Transverse colon (tissue), 4 donors: ENCODE results near the gene ZNF366. TPM values are rescaled to one million over a fixed set of nuclear protein-coding genes. Genes with fewer than 3 reads are reported as not detected.

Experiments used
- DNase-seq: peaks from one replicate; pipeline ENCODE4 v3.0.0-alpha.2; 2019
- H3K27ac ChIP-seq, 4 donors: fragments of 200-600 bp; sonication (generic); 2 replicates each; pipeline ENCODE4 v1.5.1; 2016 to 2018; ENCODE audit warnings: inconsistent platforms in 4 of 4
- H3K27me3 ChIP-seq: fragments of 200-600 bp; sonication (generic); 2 replicates; pipeline ENCODE4 v1.5.1; 2017; ENCODE audit warnings: inconsistent platforms
- H3K36me3 ChIP-seq, 4 donors: fragments of 200-600 bp; sonication (generic); 2 replicates each; pipeline ENCODE4 v1.5.1; 2017 to 2019; ENCODE audit warnings: inconsistent platforms in 4 of 4
- H3K4me1 ChIP-seq, 4 donors: fragments of 200-600 bp; sonication (generic); 2 replicates each; pipeline ENCODE4 v1.5.1; 2017 to 2020; ENCODE audit warnings: inconsistent platforms in 4 of 4
- H3K4me3 ChIP-seq, 4 donors: fragments of 200-600 bp; sonication (generic); 1 replicate in 1 of 4; 2 replicates in 3 of 4; pipeline versions ENCODE4 v1.5.1 to v1.6.1; 2017 to 2019; ENCODE audit warnings: inconsistent platforms in 4 of 4
- H3K9me3 ChIP-seq, 2 donors: fragments of 200-600 bp; sonication (generic); 2 replicates each; pipeline ENCODE4 v1.5.1; 2017 to 2019; ENCODE audit warnings: inconsistent platforms in 2 of 2
- CTCF ChIP-seq, 5 experiments: fragments of 200-600 bp in 3 of 5; fragments of 450-650 bp in 2 of 5; sonication (generic) in 3 of 5; IDR thresholded peaks; 1 replicate in 2 of 5; 2 replicates in 3 of 5; pipeline ENCODE4 v1.5.1; 2016 to 2017; ENCODE audit warnings: antibody characterized with exemption in 5 of 5, inconsistent platforms in 3 of 5, mild to moderate bottlenecking in 2 of 5, moderate library complexity in 1 of 5
- EP300 ChIP-seq: sonication (generic); formaldehyde crosslinking; IDR thresholded peaks from one replicate; pipeline ENCODE4 v1.6.1; 2017; ENCODE audit warnings: antibody characterized with exemption, low read depth
- POLR2A ChIP-seq: fragments of 450-650 bp; IDR thresholded peaks from one replicate; pipeline ENCODE4 v1.6.1; 2016; ENCODE audit warnings: antibody characterized with exemption, mild to moderate bottlenecking, moderate library complexity
- POLR2AphosphoS5 ChIP-seq, 3 donors: sonication (generic); formaldehyde crosslinking; IDR thresholded peaks; one replicate each; pipeline ENCODE4 v1.6.1; 2016; ENCODE audit warnings: antibody characterized with exemption in 3 of 3
- WGBS, 2 donors: methylation state at CpG; one replicate each; pipeline ENCODE4 v1.1.5; 2018; ENCODE audit warnings: low coverage in 1 of 2; 5-methylcytosine and 5-hydroxymethylcytosine counted together
- in situ Hi-C, 4 donors: fragments of 200-750 bp; cut with MboI; loops; one replicate each; pipeline versions ENCODE4 v1.15.0 to v1.15.1; 2017; ENCODE audit warnings: low sequenced_read_pairs in 3 of 4, low pct_ligation_motif_present in 1 of 4, low pct_unique_long_range_greater_than_20kb in 1 of 4
- intact Hi-C: fragments of 100-400 bp; cut with DNase I; formaldehyde crosslinking; loops from one replicate; pipeline ENCODE4 v1.15.1; 2023; ENCODE audit warnings: low total_unique reads
- total RNA-seq, 4 donors: library from RNA; depleted of rRNA; stranded (reverse); fragments of >200 nt; gene quantifications; one replicate each; pipeline ENCODE4 v1.1.0, GENCODE V29; 2016

Gene ZNF366
- total RNA-seq, 4 donors from 2014 or later: 0.40 to 1.4 (median 0.72) TPM

GRCh38 chr5:72436796-72437471 is 70.3 kb downstream of the ZNF366 start:
- H3K27me3 ChIP-seq: no peaks in the 10 kb centered on the region
- H3K27ac ChIP-seq: no peak overlapping the region
- no peaks in the 10 kb centered on the region for H3K36me3 ChIP-seq
- intact Hi-C loops (no loop called here), in situ Hi-C loops (no loop called here)
- no peak for TF ChIP-seq CTCF (IDR thresholded peaks at IDR 0.05)
- no peak for TF ChIP-seq POLR2AphosphoS5 (IDR thresholded peaks at IDR 0.05)
- no peak for TF ChIP-seq POLR2A
- no peak for TF ChIP-seq EP300
- no peak for DNase-seq
- WGBS, 2 donors: 91% methylated on average over 3 of the region's 3 CpGs; no CpG with 5 or more reads in 1 of the 2 donors
- H3K4me3 ChIP-seq: no peak overlapping the region
- peaks cover 0 to 9% (median 3%) of the 10 kb centered on the region in 4 donors for H3K4me1 ChIP-seq
- no peaks in the 10 kb centered on the region for H3K9me3 ChIP-seq

GRCh38 chr5:72434781-72435437 is 72.3 kb downstream of the ZNF366 start:
- Histone ChIP-seq H3K9me3 (no peaks in the 10 kb centered on the region), H3K27ac (peak overlapping the region; percentile 15 to 56 (median 46)), H3K27me3 (no peaks in the 10 kb centered on the region), H3K4me3 (no peak overlapping the region), H3K36me3 (no peaks in the 10 kb centered on the region), H3K4me1 (peaks cover 0 to 9% (median 2%) of the 10 kb centered on the region in 4 donors)
- DNase-seq: no peak
- in situ Hi-C loops: no loop called here
- TF ChIP-seq POLR2AphosphoS5 (IDR thresholded peaks at IDR 0.05): peak in 1 of 3 donors; percentile 21
- no peak for TF ChIP-seq EP300
- 68 to 74% methylated on average over 3 of the region's 3 CpGs for WGBS, 2 donors
- intact Hi-C loops: no loop called here

GRCh38 chr5:72434056-72434780 is 73.0 kb downstream of the ZNF366 start:
- no peak for DNase-seq
- Histone ChIP-seq H3K27me3 (no peaks in the 10 kb centered on the region), H3K4me1 (peaks cover 0 to 9% (median 0%) of the 10 kb centered on the region in 4 donors), H3K9me3 (no peaks in the 10 kb centered on the region), H3K27ac (peak overlapping the region; percentile 15 to 56 (median 46)), H3K36me3 (no peaks in the 10 kb centered on the region), H3K4me3 (no peak overlapping the region)
- in situ Hi-C loops (no loop called here), intact Hi-C loops (no loop called here)
- 70 to 79% methylated on average over 4 to 5 of the region's 5 CpGs for WGBS, 2 donors
- TF ChIP-seq POLR2AphosphoS5 (IDR thresholded peaks at IDR 0.05): no peak
- no peak for TF ChIP-seq CTCF (IDR thresholded peaks at IDR 0.05)
- TF ChIP-seq EP300: no peak
- no peak for TF ChIP-seq POLR2A

GRCh38 chr5:72433522-72433921 is 73.7 kb downstream of the ZNF366 start:
- TF ChIP-seq POLR2A (no peak), POLR2AphosphoS5 (IDR thresholded peaks at IDR 0.05) (peak in 2 of 3 donors; percentile 9 to 66)
- H3K27ac ChIP-seq: peak overlapping the region; percentile 15 to 56 (median 46)
- no peak overlapping the region for H3K4me3 ChIP-seq
- H3K9me3 ChIP-seq: no peaks in the 10 kb centered on the region
- 69 to 71% methylated on average over 1 of the region's 1 CpG for WGBS, 2 donors
- in situ Hi-C loops: no loop called here
- intact Hi-C loops: no loop called here
- no peaks in the 10 kb centered on the region for H3K27me3 ChIP-seq
- peaks cover 0 to 9% (median 0%) of the 10 kb centered on the region in 4 donors for H3K4me1 ChIP-seq
- no peak for DNase-seq
- no peaks in the 10 kb centered on the region for H3K36me3 ChIP-seq

GRCh38 chr5:72428669-72429068 is 78.5 kb downstream of the ZNF366 start:
- Histone ChIP-seq H3K4me3 (no peak overlapping the region), H3K36me3 (no peaks in the 10 kb centered on the region), H3K4me1 (peaks cover 0 to 10% (median 3%) of the 10 kb centered on the region in 4 donors), H3K27ac (peak overlapping the region in 2 of 4 donors; percentile 11 to 46), H3K9me3 (no peaks in the 10 kb centered on the region), H3K27me3 (no peaks in the 10 kb centered on the region)
- DNase-seq: no peak
- TF ChIP-seq POLR2A: no peak
- TF ChIP-seq EP300: no peak
- 57 to 63% methylated on average over 1 of the region's 1 CpG for WGBS, 2 donors
- in situ Hi-C loops: no loop called here
- intact Hi-C loops: no loop called here
